Endometrial microvascular endothelial cells (primary cell): Measurements from ENCODE around the gene HDAC11. TPM values are rescaled to one million over a fixed set of nuclear protein-coding genes. Genes with fewer than 3 reads are reported as not detected.

Experiments used
- in situ Hi-C: cut with HindIII; loops from 2 replicates; pipeline ENCODE4 v1.10.0; 2017; ENCODE audit warnings: low sequenced_read_pairs, low pct_unique_long_range_greater_than_20kb; ENCODE audit errors: inconsistent ontology term
- total RNA-seq: library from RNA; depleted of rRNA; stranded (reverse); fragments of >200 nt; gene quantifications from one replicate; pipeline ENCODE4 v1.2.3, GENCODE V29; 2015; ENCODE audit errors: inconsistent ontology term

HDAC11 gene
- total RNA-seq, 1 donor from 2014 or later: 8.3 TPM

- in situ Hi-C loops: no loop called here
Measured at GRCh38 chr3:13463618-13464400, 16.3 kb upstream of the HDAC11 start.

- in situ Hi-C loops: no loop called here
Measured at GRCh38 chr3:13465236-13465873, 14.8 kb upstream of the HDAC11 start.

- in situ Hi-C loops: no loop called here
Measured at GRCh38 chr3:13466781-13467180, 13.3 kb upstream of the HDAC11 start.

GRCh38 chr3:13470894-13471574, 9.1 kb upstream of the HDAC11 start:
- in situ Hi-C loops: no loop called here

- in situ Hi-C loops: no loop called here
Measured at GRCh38 chr3:13472286-13472685, 7.8 kb upstream of the HDAC11 start.

- in situ Hi-C loops: no loop called here
Measured at GRCh38 chr3:13473020-13473419, 7.1 kb upstream of the HDAC11 start.

- in situ Hi-C loops: no loop called here
Measured at GRCh38 chr3:13474021-13474420, 6.1 kb upstream of the HDAC11 start.

GRCh38 chr3:13474776-13475303, 5.3 kb upstream of the HDAC11 start:
- in situ Hi-C loops: no loop called here

- in situ Hi-C loops: no loop called here
Measured at GRCh38 chr3:13475871-13476590, 4.1 kb upstream of the HDAC11 start.

- in situ Hi-C loops: no loop called here
Measured at GRCh38 chr3:13477943-13478342, 2.2 kb upstream of the HDAC11 start.

- in situ Hi-C loops: no loop called here
Measured at GRCh38 chr3:13479332-13479581, 849 bp upstream of the HDAC11 start.

- in situ Hi-C loops: no loop called here
Measured at GRCh38 chr3:13480340-13481318, 523 bp downstream of the HDAC11 start.

GRCh38 chr3:13482106-13482690, 2.1 kb downstream of the HDAC11 start:
- in situ Hi-C loops: no loop called here

GRCh38 chr3:13483286-13483685, 3.2 kb downstream of the HDAC11 start:
- in situ Hi-C loops: no loop called here

- in situ Hi-C loops: no loop called here
Measured at GRCh38 chr3:13483988-13484695, 4.0 kb downstream of the HDAC11 start.

- in situ Hi-C loops: no loop called here
Measured at GRCh38 chr3:13484851-13485590, 4.9 kb downstream of the HDAC11 start.
